Peyer's patch (tissue), 4 donors: ENCODE data around the gene GNG13.

Experiments
- CTCF ChIP-seq, 6 experiments: fragments of 450-650 bp in 4 of 6; fragments of 200-600 bp in 2 of 6; sonication (generic) in 1 of 6; IDR thresholded peaks; one replicate each; pipeline ENCODE4 v1.5.1; 2017 to 2019; ENCODE audit warnings: antibody characterized with exemption in 6 of 6, mild to moderate bottlenecking in 3 of 6, moderate library complexity in 1 of 6
- POLR2A ChIP-seq, 2 donors: fragments of 450-650 bp; IDR thresholded peaks; one replicate each; pipeline ENCODE4 v1.5.1; 2017; ENCODE audit warnings: antibody characterized with exemption in 2 of 2, mild to moderate bottlenecking in 2 of 2, moderate library complexity in 2 of 2

- TF ChIP-seq POLR2A (IDR thresholded peaks at IDR 0.05) (no peak), CTCF (IDR thresholded peaks at IDR 0.05) (no peak)
Observed at GRCh38 chr16:838741-839140, 38.2 kb upstream of the GNG13 start.
